HL-60/S4 treated with phorbol 12-myristate 13-acetate at 8.2 ng/mL for 4 days and 3 days (cell line): Measurements from ENCODE around the gene UVRAG.
"Not testable (repeated sequence)": the region's sequence is repeated elsewhere in the genome, so short reads cannot be mapped to it uniquely, and the experiment has no call there.

ENCODE experiments used
- in situ Hi-C: fragments of 300-500 bp; cut with MboI; formaldehyde crosslinking; loops from 2 replicates; pipeline ENCODE4 v1.15.0; 2022; ENCODE audit warnings: low sequenced_read_pairs

Gene UVRAG

DNA sequence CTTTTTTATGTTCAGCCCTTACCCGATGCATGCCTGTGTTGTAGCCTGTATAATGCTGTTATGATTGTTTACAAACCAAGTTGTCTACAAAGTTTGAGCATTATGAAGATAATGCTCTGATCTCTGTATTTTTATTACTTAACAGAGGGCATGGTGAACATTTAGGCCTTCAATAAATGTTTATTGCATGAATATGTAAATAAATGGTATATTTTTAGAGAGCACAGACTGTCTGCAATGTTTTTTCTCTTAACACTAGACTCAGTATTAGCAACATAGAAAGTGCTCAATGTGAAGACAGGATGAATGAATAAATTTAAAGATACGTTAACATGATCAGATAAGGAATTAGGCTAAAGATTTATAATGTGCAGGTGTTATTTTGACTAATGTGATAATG, 130.9 kb downstream of the UVRAG start:
- in situ Hi-C loops: no loop called here

GRCh38 chr11:75946531-75947530, 131.8 kb downstream of the UVRAG start:
- in situ Hi-C loops: no loop called here

DNA sequence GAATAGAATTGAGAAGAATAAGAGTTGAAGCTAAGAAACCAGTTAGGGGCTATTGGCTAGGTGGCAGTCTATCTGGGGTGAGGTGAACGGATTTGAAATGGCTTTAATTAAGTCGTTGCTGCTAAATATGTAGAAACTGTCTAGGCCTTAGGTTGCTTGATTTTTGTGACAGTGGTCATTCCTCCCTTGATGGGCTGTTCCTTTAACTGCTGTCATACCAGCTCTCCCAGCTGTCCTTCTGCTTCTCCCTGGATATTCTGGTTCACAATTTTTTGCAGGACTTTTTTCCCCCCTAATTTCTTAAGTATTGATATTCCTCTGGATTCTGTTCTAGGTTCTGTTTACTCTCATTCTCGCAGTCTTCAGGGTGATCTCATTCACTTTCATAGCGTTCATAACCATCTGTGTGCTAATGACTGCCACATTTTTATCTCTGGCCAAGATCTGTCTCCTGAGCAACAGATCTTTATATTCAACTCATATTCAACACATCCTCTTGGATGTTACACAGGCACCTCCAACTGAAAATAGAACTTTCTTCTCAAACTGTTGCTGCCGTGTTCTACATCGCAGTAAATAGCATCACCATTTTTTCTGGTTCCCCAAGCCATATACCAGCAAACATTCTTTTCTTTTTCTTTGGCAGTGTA, 134.1 kb downstream of the UVRAG start:
- in situ Hi-C loops: no loop called here

GRCh38 chr11:75950141-75950540, 135.1 kb downstream of the UVRAG start:
- in situ Hi-C loops: no loop called here

DNA sequence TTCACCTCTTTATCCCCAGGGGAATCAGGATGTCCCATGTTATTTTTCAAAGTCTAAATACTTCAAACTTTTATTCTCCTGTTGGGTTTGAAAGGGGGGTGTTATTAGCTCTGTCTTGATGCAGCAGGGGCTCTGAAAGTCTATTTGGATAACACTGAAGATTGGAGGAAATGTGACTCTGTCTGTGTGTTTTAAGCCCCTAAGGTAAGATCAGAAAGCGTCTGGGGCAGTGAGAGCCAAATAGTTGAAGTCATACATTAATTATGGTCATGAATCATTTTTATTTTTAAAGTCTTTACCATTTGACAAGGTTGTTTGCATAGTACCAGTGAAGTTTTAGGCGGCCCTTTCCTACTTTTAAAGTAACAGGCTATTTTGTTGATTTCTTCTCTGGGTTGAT, 139.0 kb downstream of the UVRAG start:
- in situ Hi-C loops: no loop called here

GRCh38 chr11:75955443-75955842, 140.4 kb downstream of the UVRAG start:
- in situ Hi-C loops: no loop called here

- in situ Hi-C loops: no loop called here
Measured at GRCh38 chr11:75959540-75959939, 144.5 kb downstream of the UVRAG start.

DNA sequence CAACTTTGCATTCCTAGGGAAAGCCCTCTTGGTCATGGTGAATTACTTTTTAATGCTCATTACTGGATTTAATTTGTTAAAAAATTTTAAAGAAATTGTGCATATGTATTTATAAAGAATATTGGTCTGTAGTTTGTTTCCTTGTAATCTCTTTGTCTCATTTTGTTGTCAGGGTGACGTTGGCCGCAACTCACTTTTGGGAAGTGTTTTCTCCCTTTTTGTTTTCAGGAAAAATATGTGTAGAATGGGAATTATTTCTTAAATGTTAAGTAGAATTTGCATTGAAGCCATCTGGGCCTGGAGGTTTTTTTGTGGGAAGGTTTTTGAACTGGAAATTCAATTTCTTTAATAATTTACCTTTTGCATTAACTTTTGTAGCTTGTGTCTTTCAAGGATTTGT, 149.1 kb downstream of the UVRAG start:
- in situ Hi-C loops: no loop called here

DNA sequence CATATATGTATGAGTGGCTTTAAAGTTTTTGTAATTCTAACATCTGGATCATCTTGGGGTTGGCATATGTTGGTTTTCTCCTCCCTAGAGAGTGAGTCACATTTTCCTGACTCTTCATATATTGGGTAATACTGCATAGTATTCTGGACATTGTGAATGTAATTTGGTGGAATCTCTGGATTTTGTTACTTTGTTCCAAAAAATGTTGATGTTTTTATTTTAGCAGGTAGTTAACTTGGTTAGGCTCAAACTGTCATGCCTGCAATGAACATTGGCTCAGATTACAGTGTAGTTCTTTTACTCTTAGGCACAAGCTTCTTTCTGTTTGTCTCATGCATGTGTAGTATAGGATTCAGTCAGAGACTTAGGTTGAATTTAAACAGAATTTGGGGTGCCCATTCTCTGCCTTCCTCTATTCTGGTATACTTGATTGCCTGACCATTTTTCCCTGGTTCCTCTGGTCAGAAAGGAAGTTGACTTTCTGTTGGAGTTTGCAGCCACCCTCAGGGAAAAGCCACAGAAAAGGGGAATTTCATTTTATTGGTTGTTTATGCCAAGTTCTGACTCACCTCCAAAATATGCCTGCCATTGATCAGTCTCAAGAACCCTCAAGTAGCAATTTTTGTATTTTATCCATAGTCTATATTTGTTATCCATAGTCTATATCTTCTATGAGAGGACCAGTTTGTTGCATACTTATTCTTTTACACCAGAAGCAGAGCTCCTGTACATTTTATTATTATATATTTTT, 151.7 kb downstream of the UVRAG start:
- in situ Hi-C loops: no loop called here

GRCh38 chr11:75968021-75968625, 153.1 kb downstream of the UVRAG start:
- in situ Hi-C loops: no loop called here

DNA sequence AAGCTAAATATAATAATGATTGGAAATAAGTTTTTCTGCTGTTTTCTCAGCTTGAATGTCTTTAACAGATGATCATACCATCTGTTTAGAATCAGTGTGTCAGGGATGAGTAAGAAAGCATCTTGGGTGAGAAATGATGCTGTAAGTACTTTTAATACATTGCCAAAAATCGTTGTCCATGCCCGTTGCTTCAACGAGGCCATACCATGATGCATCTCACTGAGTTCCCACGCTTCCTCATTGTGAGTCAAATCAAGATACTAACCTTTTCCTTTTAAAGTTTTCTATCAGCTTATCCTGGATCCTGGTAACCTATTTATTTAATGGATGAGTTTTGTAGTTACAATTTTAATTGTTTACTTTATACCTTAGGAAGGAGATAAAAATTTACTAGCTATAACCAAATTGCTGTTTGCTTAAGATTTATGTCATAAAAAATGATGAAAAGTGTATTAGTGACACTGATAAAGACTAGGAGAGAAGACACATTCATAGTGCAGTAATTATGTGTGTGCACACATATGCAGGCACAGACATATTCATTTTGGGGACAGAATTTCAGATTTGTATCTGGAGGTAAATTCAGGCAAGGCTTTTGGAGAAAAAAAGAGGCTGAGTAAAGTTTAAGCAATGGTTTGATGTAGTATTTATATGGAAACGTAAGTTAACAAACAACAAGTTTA, 154.8 kb downstream of the UVRAG start:
- in situ Hi-C loops: no loop called here

- in situ Hi-C loops: not testable (repeated sequence)
Measured at GRCh38 chr11:75973710-75974109, 158.7 kb downstream of the UVRAG start.

DNA sequence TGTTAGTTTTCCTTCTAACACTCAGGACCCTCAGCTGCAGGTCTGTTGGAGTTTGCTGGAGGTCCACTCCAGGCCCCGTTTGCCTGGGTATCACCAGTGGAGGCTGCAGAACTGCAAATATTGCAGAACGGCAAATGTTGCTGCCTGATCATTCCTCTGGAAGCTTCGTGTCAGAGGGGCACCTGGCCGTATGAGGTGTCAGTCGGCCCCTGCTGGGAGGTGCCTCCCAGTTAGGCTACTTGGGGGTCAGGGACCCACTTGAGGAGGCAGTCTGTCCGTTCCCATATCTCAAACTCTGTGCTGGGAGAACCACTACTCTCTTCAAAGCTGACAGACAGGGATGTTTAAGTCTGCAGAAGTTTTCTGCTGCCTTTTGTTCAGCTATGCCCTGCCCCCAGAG, 164.1 kb downstream of the UVRAG start:
- in situ Hi-C loops: not testable (repeated sequence)

DNA sequence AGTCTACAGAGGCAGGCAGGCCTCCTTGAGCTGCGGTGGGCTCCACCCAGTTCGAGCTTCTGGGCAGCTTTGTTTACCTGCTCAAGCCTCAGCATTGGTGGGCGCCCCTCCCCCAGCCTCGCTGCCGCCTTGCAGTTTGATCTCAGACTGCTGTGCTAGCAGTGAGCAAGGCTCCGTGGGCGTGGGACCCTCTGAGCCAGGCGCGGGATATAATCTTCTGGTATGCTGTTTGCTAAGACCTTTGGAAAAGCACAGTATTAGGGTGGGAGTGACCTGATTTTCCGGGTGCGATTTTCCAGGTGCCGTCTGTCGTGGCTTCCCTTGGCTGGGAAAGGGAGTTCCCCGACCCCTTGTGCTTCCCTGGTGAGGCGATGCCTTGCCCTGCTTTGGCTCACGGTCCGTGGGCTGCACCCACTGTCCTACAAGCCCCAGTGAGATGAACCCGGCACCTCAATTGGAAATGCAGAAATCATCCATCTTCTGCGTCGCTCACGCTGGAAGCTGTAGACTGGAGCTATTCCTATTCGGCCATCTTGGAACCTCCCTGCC, 164.5 kb downstream of the UVRAG start:
- in situ Hi-C loops: not testable (repeated sequence)

DNA sequence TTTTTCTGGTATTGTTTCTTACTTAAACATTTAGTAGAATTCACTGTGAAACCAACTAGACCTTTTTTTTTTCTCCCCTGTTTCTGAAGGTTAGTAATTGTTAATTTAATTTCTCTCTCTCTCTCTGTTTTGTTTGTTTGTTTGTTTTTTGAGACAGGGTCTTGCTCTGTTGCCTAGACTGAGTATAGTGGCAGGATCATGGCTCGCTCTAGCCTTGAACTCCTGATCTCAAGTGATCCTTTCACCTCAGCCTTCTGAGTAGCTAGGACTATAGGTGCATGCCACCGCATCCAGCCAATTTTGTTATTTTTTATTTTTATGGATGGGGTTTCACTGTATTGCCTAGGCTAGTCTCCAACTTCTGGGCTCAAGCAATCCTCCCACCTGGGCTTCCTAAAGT, 165.0 kb downstream of the UVRAG start:
- in situ Hi-C loops: no loop called here

DNA sequence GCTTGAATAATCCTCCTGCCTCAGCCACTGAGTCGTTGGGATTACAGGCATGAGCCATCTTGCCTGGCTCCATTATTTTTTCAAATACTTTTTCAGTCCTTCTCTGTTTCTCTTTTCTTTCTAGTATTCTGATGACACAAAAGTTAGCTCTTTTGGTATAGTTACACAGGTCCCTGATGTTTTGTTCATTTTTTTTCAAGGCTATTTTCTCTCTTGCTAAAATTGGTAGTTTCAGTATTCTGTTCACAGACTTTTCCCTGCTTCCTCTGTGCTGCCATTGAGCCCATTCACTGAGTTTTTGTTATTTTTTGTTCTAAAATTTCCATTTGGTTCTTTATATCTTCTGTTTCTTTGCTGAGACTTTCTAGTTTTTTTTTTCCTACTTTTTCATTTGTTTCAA, 166.5 kb downstream of the UVRAG start:
- in situ Hi-C loops: no loop called here

GRCh38 chr11:75982309-75982708, 167.3 kb downstream of the UVRAG start:
- in situ Hi-C loops: no loop called here

- in situ Hi-C loops: no loop called here
Measured at GRCh38 chr11:75986966-75987365, 172.0 kb downstream of the UVRAG start.

- in situ Hi-C loops: no loop called here
Measured at GRCh38 chr11:75993126-75993525, 178.1 kb downstream of the UVRAG start.

GRCh38 chr11:75994616-75995015, 179.6 kb downstream of the UVRAG start:
- in situ Hi-C loops: no loop called here
